Fibroblast of skin of right biceps (primary cell): ENCODE measurements around the gene OCIAD2.
"Not testable (repeated sequence)": the region's sequence is repeated elsewhere in the genome, so short reads cannot be mapped to it uniquely, and the experiment has no call there.

ENCODE experiments used
- DNase-seq: peaks from one replicate; pipeline ENCODE4 v3.0.0-alpha.2; 2013

OCIAD2 gene

GRCh38 chr4:48851651-48852050 is 54.9 kb downstream of the OCIAD2 start:
- no peak for DNase-seq

- not testable (repeated sequence) for DNase-seq
Observed at GRCh38 chr4:48848799-48849198, 57.8 kb downstream of the OCIAD2 start.

GRCh38 chr4:48844843-48845242 is 61.7 kb downstream of the OCIAD2 start:
- DNase-seq, result no peak

GRCh38 chr4:48841045-48841827 is 65.3 kb downstream of the OCIAD2 start:
- no peak for DNase-seq

GRCh38 chr4:48836658-48837057 is 69.9 kb downstream of the OCIAD2 start:
- no peak for DNase-seq
